AG04449 (cell line): Measurements from ENCODE around the gene CEP295NL.

Source experiments
- CTCF ChIA-PET: fragments of 350-600 bp; formaldehyde crosslinking; extraction: SDS; loops from one replicate; lab custom pipeline; 2021; ENCODE audit warnings: antibody characterized with exemption; lab: Yijun Ruan, JAX
- POLR2A ChIA-PET: fragments of 400-600, 350-600 bp; formaldehyde crosslinking; extraction: SDS; loops from one replicate; lab custom pipeline; 2020; ENCODE audit warnings: antibody characterized with exemption, inconsistent platforms; lab: Yijun Ruan, JAX
- DNase-seq: peaks from one replicate; pipeline ENCODE4 v3.0.0-alpha.2; 2010; ENCODE audit warnings: low read depth, low spot score
- H3K4me3 ChIP-seq: 2 replicates; pipeline ENCODE4 v1.5.1; 2011; ENCODE audit warnings: low read depth, mild to moderate bottlenecking, control low read depth, low read length
- TF ChIP-seq, protein P1 (sequence below): IDR thresholded peaks from one replicate; pipeline ENCODE4 v1.5.1; 2011; ENCODE audit warnings: mild to moderate bottlenecking, moderate library complexity, low read length, control low read depth, inconsistent platforms; ENCODE audit not compliant: insufficient read depth; ENCODE audit errors: missing control alignments

CEP295NL gene

GRCh38 chr17:78939615-78940014 is 36.6 kb upstream of the CEP295NL start:
- ChIA-PET CTCF (interaction anchor here (1.2 to 2.8 kb wide), 2 partner anchors 32 to 74 kb away, joined by 5 to 17 read pairs; no protein-coding TSS in a partner anchor), POLR2A (interaction anchor here (0.7 kb wide), 1 partner anchor 56 kb away, joined by 3 read pairs; no protein-coding TSS in a partner anchor)
- no peak overlapping the region for H3K4me3 ChIP-seq
- TF ChIP-seq, protein P1, sequence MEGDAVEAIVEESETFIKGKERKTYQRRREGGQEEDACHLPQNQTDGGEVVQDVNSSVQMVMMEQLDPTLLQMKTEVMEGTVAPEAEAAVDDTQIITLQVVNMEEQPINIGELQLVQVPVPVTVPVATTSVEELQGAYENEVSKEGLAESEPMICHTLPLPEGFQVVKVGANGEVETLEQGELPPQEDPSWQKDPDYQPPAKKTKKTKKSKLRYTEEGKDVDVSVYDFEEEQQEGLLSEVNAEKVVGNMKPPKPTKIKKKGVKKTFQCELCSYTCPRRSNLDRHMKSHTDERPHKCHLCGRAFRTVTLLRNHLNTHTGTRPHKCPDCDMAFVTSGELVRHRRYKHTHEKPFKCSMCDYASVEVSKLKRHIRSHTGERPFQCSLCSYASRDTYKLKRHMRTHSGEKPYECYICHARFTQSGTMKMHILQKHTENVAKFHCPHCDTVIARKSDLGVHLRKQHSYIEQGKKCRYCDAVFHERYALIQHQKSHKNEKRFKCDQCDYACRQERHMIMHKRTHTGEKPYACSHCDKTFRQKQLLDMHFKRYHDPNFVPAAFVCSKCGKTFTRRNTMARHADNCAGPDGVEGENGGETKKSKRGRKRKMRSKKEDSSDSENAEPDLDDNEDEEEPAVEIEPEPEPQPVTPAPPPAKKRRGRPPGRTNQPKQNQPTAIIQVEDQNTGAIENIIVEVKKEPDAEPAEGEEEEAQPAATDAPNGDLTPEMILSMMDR = no peak
- DNase-seq = no peak

DNA sequence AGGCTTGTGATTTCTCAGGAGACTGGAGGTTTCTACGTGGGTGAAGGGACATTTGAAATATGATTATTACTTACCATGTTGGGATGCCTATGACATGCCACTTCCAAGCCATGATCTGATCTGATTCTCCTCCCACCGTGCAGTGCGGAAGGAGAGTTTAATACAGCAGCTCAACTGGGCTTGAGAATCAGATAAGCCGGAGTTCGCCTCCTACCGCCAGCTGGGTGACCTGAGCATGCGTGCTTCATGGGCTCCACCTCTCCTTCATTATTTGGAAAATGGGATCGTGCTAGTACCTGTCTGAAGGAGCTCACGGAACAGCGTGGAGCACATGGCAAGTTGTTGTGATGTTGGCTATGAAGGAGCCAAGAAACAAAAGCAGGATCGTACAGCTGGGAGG is 34.6 kb upstream of the CEP295NL start:
- TF ChIP-seq, protein P1 = no peak
- no peak for DNase-seq
- no peak overlapping the region for H3K4me3 ChIP-seq
- ChIA-PET POLR2A (no interaction called here), CTCF (interaction anchor here (1.4 to 2.8 kb wide), 2 partner anchors 14 to 34 kb away, joined by 3 to 14 read pairs; no protein-coding TSS in a partner anchor)

- TF ChIP-seq, protein P1 = no peak
- H3K4me3 ChIP-seq = peak overlapping the region; percentile 42
- peak; percentile 84 for DNase-seq
- ChIA-PET POLR2A (interaction anchor here (0.9 to 1.7 kb wide), 5 partner anchors 13 to 74 kb away, joined by 3 to 6 read pairs (median 4); no protein-coding TSS in a partner anchor), CTCF (interaction anchor here (2.5 to 2.8 kb wide), 2 partner anchors 36 kb away, joined by 13 to 14 read pairs; no protein-coding TSS in a partner anchor)
These were observed 32.7 kb upstream of the CEP295NL start for GRCh38 chr17:78935419-78936323.

- DNase-seq = no peak
- CTCF ChIA-PET = interaction anchor here (1.3 to 2.5 kb wide), 2 partner anchors 37 to 69 kb away, joined by 4 to 13 read pairs; no protein-coding TSS in a partner anchor
- POLR2A ChIA-PET = interaction anchor here (0.9 to 1.7 kb wide), 7 partner anchors 12 to 73 kb away, joined by 3 to 8 read pairs (median 4); no protein-coding TSS in a partner anchor
- TF ChIP-seq, protein P1 = no peak
- H3K4me3 ChIP-seq = peak overlapping the region; percentile 36
These were observed 31.8 kb upstream of the CEP295NL start for GRCh38 chr17:78934681-78935418.

DNA sequence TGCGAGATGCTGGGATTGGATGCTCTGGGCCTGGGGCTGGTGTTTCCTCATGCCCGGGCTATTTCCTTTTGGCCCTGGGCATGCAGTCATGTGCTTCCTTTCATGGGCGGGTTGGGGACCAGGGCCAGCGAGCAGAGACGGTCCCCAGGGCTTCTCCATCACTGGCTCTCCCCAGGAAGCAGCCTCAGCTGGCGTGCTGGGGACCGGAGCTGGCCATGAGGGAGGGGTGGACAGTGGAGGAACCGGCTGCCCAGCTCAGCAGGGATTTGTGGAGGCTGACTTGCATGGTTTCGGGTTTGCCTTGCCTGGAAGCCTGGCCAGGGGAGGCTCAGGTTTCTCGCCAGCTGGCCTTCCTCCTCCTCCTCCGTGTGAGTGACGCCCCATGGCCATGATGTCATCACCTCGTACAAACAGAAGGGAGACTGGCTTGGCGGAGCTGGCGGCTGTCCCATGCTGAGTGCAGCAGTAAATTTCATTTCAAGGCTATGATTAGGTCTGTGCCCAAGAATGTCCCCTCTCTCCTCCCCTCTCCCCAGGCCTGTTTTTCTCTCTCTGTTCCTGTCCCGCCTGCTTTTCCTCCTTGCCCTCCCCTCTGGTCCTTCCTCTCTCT is 31.1 kb upstream of the CEP295NL start:
- CTCF ChIA-PET = interaction anchor here (1.3 to 2.5 kb wide), 2 partner anchors 38 to 68 kb away, joined by 4 to 13 read pairs; no protein-coding TSS in a partner anchor
- TF ChIP-seq, protein P1 = no peak
- peak overlapping the region; percentile 45 for H3K4me3 ChIP-seq
- DNase-seq = peak; percentile 95
- POLR2A ChIA-PET = interaction anchor here (0.6 to 1.7 kb wide), 9 partner anchors 11 to 111 kb away, joined by 3 to 8 read pairs (median 3); no protein-coding TSS in a partner anchor
